ENCODE data around the gene PRSS8. TPM values are rescaled to one million over a fixed set of nuclear protein-coding genes. Genes with fewer than 3 reads are reported as not detected.

Gene PRSS8
- total RNA-seq, 1 experiment from 2014 or later = 0.15 TPM

GRCh38 chr16:31168848-31169247 is 33.3 kb upstream of the PRSS8 start:
- Histone ChIP-seq H3K27me3 (ENCODE audit: control insufficient read depth, insufficient read depth, low read length) (no peaks in the 10 kb centered on the region), H3K27ac (ENCODE audit: low read length) (no peak overlapping the region), H3K4me1 (ENCODE audit: control insufficient read depth, insufficient read depth, low read length) (no peaks in the 10 kb centered on the region), H3K4me3 (ENCODE audit: low read depth in 2 of 2, low read length in 2 of 2) (no peak overlapping the region), H3K36me3 (ENCODE audit: control insufficient read depth, insufficient read depth, low read length) (no peaks in the 10 kb centered on the region), H3K9me3 (ENCODE audit: control insufficient read depth, insufficient read depth, low read depth, low read length) (no peaks in the 10 kb centered on the region)
- CTCF ChIA-PET = no interaction called here
- TF ChIP-seq, protein P1, sequence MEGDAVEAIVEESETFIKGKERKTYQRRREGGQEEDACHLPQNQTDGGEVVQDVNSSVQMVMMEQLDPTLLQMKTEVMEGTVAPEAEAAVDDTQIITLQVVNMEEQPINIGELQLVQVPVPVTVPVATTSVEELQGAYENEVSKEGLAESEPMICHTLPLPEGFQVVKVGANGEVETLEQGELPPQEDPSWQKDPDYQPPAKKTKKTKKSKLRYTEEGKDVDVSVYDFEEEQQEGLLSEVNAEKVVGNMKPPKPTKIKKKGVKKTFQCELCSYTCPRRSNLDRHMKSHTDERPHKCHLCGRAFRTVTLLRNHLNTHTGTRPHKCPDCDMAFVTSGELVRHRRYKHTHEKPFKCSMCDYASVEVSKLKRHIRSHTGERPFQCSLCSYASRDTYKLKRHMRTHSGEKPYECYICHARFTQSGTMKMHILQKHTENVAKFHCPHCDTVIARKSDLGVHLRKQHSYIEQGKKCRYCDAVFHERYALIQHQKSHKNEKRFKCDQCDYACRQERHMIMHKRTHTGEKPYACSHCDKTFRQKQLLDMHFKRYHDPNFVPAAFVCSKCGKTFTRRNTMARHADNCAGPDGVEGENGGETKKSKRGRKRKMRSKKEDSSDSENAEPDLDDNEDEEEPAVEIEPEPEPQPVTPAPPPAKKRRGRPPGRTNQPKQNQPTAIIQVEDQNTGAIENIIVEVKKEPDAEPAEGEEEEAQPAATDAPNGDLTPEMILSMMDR (IDR thresholded peaks at IDR 0.05) = no peak
- TF ChIP-seq POLR2AphosphoS5 (IDR thresholded peaks at IDR 0.05; ENCODE audit: low read depth, low read length) (no peak), TCF7L2 (IDR thresholded peaks at IDR 0.05; ENCODE audit: low read depth, low read length) (no peak), SIN3A (IDR thresholded peaks at IDR 0.05; ENCODE audit: borderline replicate concordance, insufficient read depth, low read depth, low read length) (no peak), REST (IDR thresholded peaks at IDR 0.05; ENCODE audit: insufficient read depth in 1 of 2, low read depth in 2 of 2, low read length in 1 of 2) (no peak)
- in situ Hi-C loops (cut with HindIII; ENCODE audit: low pct_unique_long_range_greater_than_20kb, low sequenced_read_pairs) = no loop called here
- POLR2A ChIA-PET = interaction anchor here (0.6 kb wide), 1 partner anchor 12 kb away, joined by 5 read pairs; no protein-coding TSS in a partner anchor
- BruUV-seq (replicated peaks) = no TSS peak
- ATAC-seq (no peak), DNase-seq (ENCODE audit: low read depth, low spot score) (no peak)
- intact Hi-C loops (cut with micrococcal nuclease; ENCODE audit: unreplicated experiment) = no loop called here

- TF ChIP-seq SIN3A (IDR thresholded peaks at IDR 0.05; ENCODE audit: borderline replicate concordance, insufficient read depth, low read depth, low read length) (no peak), REST (IDR thresholded peaks at IDR 0.05; ENCODE audit: insufficient read depth in 1 of 2, low read depth in 2 of 2, low read length in 1 of 2) (no peak), POLR2AphosphoS5 (IDR thresholded peaks at IDR 0.05; ENCODE audit: low read depth, low read length) (no peak), TCF7L2 (IDR thresholded peaks at IDR 0.05; ENCODE audit: low read depth, low read length) (no peak)
- TF ChIP-seq, protein P1 (IDR thresholded peaks at IDR 0.05) = no peak
- H3K4me3 ChIP-seq (ENCODE audit: low read depth in 2 of 2, low read length in 2 of 2) = no peak overlapping the region
- ATAC-seq (no peak), DNase-seq (ENCODE audit: low read depth, low spot score) (no peak)
- ChIA-PET POLR2A (no interaction called here), CTCF (no interaction called here)
- no peaks in the 10 kb centered on the region for H3K9me3 ChIP-seq (ENCODE audit: control insufficient read depth, insufficient read depth, low read depth, low read length)
- H3K27ac ChIP-seq (ENCODE audit: low read length) = no peak overlapping the region
- in situ Hi-C loops (cut with HindIII; ENCODE audit: low pct_unique_long_range_greater_than_20kb, low sequenced_read_pairs) (no loop called here), intact Hi-C loops (cut with micrococcal nuclease; ENCODE audit: unreplicated experiment) (no loop called here)
- no peaks in the 10 kb centered on the region for H3K27me3 ChIP-seq (ENCODE audit: control insufficient read depth, insufficient read depth, low read length)
- H3K4me1 ChIP-seq (ENCODE audit: control insufficient read depth, insufficient read depth, low read length) = no peaks in the 10 kb centered on the region
- H3K36me3 ChIP-seq (ENCODE audit: control insufficient read depth, insufficient read depth, low read length) = no peaks in the 10 kb centered on the region
- no TSS peak for BruUV-seq (replicated peaks)
Measured at GRCh38 chr16:31167315-31167714, 31.8 kb upstream of the PRSS8 start.

Data from Panc1 (cell line).